WI38 (cell line): ENCODE data around the gene ENTHD1.

Experiments
- H3K4me3 ChIP-seq: 2 replicates; pipeline ENCODE4 v1.5.1; 2011; ENCODE audit warnings: low read depth, mild to moderate bottlenecking, control low read depth, low read length
- TF ChIP-seq, protein P1 (sequence below): IDR thresholded peaks from 2 replicates; pipeline ENCODE4 v1.5.1; 2012; ENCODE audit warnings: low read depth, mild to moderate bottlenecking, control low read depth, low read length

The ENTHD1 gene

DNA sequence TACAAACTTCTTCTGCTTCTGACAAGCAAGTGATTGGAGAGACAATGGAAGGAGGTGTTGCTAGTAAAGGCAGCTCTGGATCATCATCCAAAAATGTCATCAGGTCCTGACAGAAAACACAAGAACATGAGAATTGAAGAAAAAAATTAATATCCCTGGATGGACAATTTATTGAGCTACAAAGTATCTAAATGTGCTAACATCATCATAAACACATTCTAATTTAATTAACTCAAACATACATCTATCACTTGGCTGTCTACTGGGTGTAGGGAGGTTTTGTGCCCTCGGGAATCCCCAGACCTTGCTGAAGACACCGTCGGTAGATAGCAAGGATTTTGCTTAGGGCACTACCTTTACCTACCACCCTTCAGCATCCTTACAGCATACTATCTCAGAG lies 72.6 kb downstream of the ENTHD1 start:
- TF ChIP-seq, protein P1, sequence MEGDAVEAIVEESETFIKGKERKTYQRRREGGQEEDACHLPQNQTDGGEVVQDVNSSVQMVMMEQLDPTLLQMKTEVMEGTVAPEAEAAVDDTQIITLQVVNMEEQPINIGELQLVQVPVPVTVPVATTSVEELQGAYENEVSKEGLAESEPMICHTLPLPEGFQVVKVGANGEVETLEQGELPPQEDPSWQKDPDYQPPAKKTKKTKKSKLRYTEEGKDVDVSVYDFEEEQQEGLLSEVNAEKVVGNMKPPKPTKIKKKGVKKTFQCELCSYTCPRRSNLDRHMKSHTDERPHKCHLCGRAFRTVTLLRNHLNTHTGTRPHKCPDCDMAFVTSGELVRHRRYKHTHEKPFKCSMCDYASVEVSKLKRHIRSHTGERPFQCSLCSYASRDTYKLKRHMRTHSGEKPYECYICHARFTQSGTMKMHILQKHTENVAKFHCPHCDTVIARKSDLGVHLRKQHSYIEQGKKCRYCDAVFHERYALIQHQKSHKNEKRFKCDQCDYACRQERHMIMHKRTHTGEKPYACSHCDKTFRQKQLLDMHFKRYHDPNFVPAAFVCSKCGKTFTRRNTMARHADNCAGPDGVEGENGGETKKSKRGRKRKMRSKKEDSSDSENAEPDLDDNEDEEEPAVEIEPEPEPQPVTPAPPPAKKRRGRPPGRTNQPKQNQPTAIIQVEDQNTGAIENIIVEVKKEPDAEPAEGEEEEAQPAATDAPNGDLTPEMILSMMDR, result no peak
- H3K4me3 ChIP-seq, result no peak overlapping the region

GRCh38 chr22:39820256-39820655 lies 73.3 kb downstream of the ENTHD1 start:
- TF ChIP-seq, protein P1, result no peak
- no peak overlapping the region for H3K4me3 ChIP-seq

DNA sequence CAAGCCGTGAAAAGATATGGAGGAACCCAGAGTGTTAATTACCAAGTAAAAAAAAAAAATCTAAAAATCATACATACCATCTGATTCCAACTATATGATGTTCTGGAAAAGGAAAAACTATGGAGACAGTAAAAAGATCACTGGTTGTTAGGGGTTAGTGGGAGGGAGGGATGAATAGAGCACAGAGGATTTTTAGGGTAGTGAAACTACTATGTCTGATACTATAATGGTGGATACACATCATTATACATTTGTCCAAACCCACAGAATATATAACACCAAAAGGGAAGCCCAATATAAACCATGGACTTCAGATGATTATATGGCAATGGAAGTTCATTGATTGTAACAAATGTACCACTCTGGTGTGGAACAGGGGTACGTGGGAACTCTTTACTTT lies 74.1 kb downstream of the ENTHD1 start:
- TF ChIP-seq, protein P1, result no peak
- H3K4me3 ChIP-seq, result no peak overlapping the region

GRCh38 chr22:39818094-39818493 lies 75.5 kb downstream of the ENTHD1 start:
- H3K4me3 ChIP-seq, result no peak overlapping the region

DNA sequence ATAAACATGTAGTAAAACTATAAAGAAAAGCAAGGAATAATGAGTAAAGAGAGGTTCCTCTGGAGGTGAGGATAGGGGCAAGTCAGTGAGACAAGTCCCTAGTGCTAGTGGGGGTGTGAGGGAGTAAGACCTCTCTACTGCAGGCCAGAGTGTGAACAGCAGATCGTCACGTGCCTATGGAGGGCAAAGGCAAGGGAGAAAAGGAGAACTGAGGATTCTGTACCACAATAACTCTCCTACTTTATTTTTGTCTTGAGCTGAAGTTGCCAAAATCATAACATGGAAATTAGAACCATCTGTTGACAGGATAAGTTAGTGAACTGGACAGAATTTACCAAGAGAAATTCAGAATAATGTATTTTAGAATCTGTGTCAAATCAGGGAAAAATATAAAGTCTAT lies 77.6 kb downstream of the ENTHD1 start:
- TF ChIP-seq, protein P1, result no peak
- H3K4me3 ChIP-seq, result no peak overlapping the region

More at GRCh38 chr22:39818094-39818493, 75.5 kb downstream of the ENTHD1 start:
- TF ChIP-seq, protein P1, result no peak

DNA sequence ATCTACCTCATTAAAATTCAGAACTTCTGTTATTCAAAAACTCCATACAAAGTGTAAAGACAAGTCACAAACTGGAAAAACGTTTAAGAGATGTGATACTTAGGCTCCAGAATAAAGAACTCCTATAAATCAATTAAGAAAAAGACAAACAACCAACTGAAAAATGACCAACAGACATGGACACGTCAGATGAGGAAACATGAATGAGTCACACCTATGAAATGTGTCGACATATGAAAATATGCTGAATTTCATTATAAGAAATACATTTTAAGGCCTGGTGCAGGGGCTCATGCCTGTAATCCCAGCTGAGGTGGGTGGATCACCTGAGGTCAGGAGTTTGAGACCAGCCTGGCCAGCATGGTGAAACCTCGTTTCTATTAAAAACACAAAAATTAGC lies 78.7 kb downstream of the ENTHD1 start:
- no peak overlapping the region for H3K4me3 ChIP-seq
- TF ChIP-seq, protein P1, result no peak

- TF ChIP-seq, protein P1, result no peak
- H3K4me3 ChIP-seq, result no peak overlapping the region
These were observed 83.6 kb downstream of the ENTHD1 start for GRCh38 chr22:39809772-39810557.
